Suppressor macrophage treated with lipopolysaccharide for 1 hour (primary cell): ENCODE results near the gene RANBP1.
A peak's percentile ranks its signal among the peaks of the same experiment; 100 is the strongest.

Experiments
- DNase-seq, 3 donors: peaks; one replicate each; pipeline ENCODE4 v3.0.0-alpha.2; 2020 to 2022

RANBP1 gene

GRCh38 chr22:20089226-20089976 lies 26.5 kb upstream of the RANBP1 start:
- no peak for DNase-seq

GRCh38 chr22:20089977-20090729 lies 25.8 kb upstream of the RANBP1 start:
- DNase-seq = peak; percentile 22 to 43 (median 34)

- peak in 2 of 3 donors; percentile 5 to 27 for DNase-seq
Measured at GRCh38 chr22:20090730-20091240, 25.1 kb upstream of the RANBP1 start.

- DNase-seq = no peak
Measured at GRCh38 chr22:20091690-20092476, 24.0 kb upstream of the RANBP1 start.

- DNase-seq = no peak
Measured at GRCh38 chr22:20092477-20092854, 23.4 kb upstream of the RANBP1 start.

GRCh38 chr22:20093418-20094196 lies 22.3 kb upstream of the RANBP1 start:
- DNase-seq = no peak

GRCh38 chr22:20094197-20094807 lies 21.6 kb upstream of the RANBP1 start:
- DNase-seq = no peak

- DNase-seq = no peak
Measured at GRCh38 chr22:20095521-20095920, 20.4 kb upstream of the RANBP1 start.

- no peak for DNase-seq
Measured at GRCh38 chr22:20096574-20097420, 19.1 kb upstream of the RANBP1 start.

GRCh38 chr22:20099099-20099711 lies 16.7 kb upstream of the RANBP1 start:
- DNase-seq = no peak

- DNase-seq = no peak
Measured at GRCh38 chr22:20101638-20102037, 14.3 kb upstream of the RANBP1 start.

- no peak for DNase-seq
Measured at GRCh38 chr22:20102203-20102780, 13.6 kb upstream of the RANBP1 start.

- no peak for DNase-seq
Measured at GRCh38 chr22:20105456-20106204, 10.3 kb upstream of the RANBP1 start.

GRCh38 chr22:20106205-20106848 lies 9.6 kb upstream of the RANBP1 start:
- no peak for DNase-seq

- DNase-seq = no peak
Measured at GRCh38 chr22:20106849-20107237, 9.1 kb upstream of the RANBP1 start.

- no peak for DNase-seq
Measured at GRCh38 chr22:20107471-20107901, 8.4 kb upstream of the RANBP1 start.

GRCh38 chr22:20107951-20108756 lies 7.8 kb upstream of the RANBP1 start:
- DNase-seq = no peak

GRCh38 chr22:20108757-20109230 lies 7.1 kb upstream of the RANBP1 start:
- DNase-seq = no peak
